Epithelial cell of proximal tubule (primary cell): ENCODE data around the gene GIPC1. TPM values are rescaled to one million over a fixed set of nuclear protein-coding genes. Genes with fewer than 3 reads are reported as not detected.

ENCODE experiments used
- DNase-seq: peaks from one replicate; pipeline ENCODE4 v3.0.0-alpha.2; 2011; ENCODE audit warnings: low read depth
- H3K4me3 ChIP-seq: 2 replicates; pipeline ENCODE4 v1.5.1; 2011; ENCODE audit warnings: low read depth, mild to moderate bottlenecking, low read length
- CTCF ChIP-seq: conservative IDR thresholded peaks from 2 replicates; pipeline ENCODE4 v1.5.1; 2012; ENCODE audit warnings: low read depth, mild to moderate bottlenecking, low read length
- total RNA-seq: library from RNA; depleted of rRNA; stranded (reverse); fragments of >200 nt; gene quantifications from 2 replicates; pipeline ENCODE4 v1.2.3, GENCODE V29; 2015

The GIPC1 gene
- total RNA-seq, 1 donor from 2014 or later = 218 TPM

- no peak for TF ChIP-seq CTCF
- H3K4me3 ChIP-seq = peak within 1 kb of the TSS; percentile 82
- DNase-seq = no peak
These were observed 22.0 kb upstream of the GIPC1 start, which contains the start of gene DNAJB1 for GRCh38 chr19:14517840-14518505. TSS of gene DNAJB1 (minus strand) at chr19:14518397. CDS start at chr19:14518349, 48 bp downstream.

GRCh38 chr19:14517446-14517839, 21.5 kb upstream of the GIPC1 start:
- peak overlapping the region; percentile 82 for H3K4me3 ChIP-seq
- DNase-seq = no peak
- no peak for TF ChIP-seq CTCF

GRCh38 chr19:14516746-14517438, 21.0 kb upstream of the GIPC1 start:
- peak overlapping the region; percentile 82 for H3K4me3 ChIP-seq
- DNase-seq = no peak
- no peak for TF ChIP-seq CTCF

GRCh38 chr19:14516048-14516534, 20.2 kb upstream of the GIPC1 start:
- TF ChIP-seq CTCF = peak; percentile 17
- DNase-seq = no peak
- peak overlapping the region; percentile 82 for H3K4me3 ChIP-seq

GRCh38 chr19:14515501-14516047, 19.6 kb upstream of the GIPC1 start:
- no peak for TF ChIP-seq CTCF
- H3K4me3 ChIP-seq = peak overlapping the region; percentile 82
- DNase-seq = no peak

GRCh38 chr19:14514215-14514863, 18.4 kb upstream of the GIPC1 start:
- TF ChIP-seq CTCF = no peak
- no peak for DNase-seq
- H3K4me3 ChIP-seq = no peak overlapping the region
